ENCODE results near the gene FCSK.
"Not testable (repeated sequence)": the region's sequence is repeated elsewhere in the genome, so short reads cannot be mapped to it uniquely, and the experiment has no call there.

The FCSK gene

DNA sequence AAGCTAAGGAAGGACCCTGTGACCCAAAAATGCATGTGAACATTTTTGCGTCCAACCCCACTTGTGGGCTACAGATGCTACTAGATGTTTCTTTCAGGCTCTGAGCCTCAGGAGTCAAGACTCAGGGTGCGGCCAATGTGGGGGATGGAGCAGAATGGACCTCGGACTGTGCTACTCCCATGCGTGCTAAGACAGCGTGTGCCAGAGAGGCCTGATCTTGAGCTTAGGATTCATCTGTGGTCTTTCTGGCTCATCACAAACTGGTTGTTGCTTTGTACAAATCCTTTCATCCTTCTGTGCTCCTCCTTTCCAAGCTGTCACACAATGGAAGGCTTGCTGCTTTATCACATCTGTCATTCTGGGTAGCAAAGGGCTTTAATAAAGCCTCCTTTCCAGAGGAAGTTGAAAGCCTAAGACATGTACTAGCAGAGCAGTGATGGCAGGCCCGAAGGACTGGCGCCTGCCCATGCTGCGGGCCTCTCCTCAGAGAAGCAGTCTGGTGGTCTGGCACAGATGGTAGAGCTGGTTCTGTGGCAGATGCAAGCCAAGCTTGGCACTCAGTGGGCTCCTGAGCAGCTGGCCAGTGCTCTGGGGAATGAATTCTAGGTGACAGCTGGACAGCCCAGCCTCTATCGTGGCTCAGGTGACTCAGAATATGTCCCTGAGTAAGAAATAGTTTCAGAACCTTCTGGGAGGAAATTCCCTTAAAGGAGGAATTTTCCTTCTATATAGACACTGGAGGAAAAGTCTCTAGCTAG, 41.2 kb downstream of the FCSK start:
- H3K27me3 Mint-ChIP-seq, result no peaks in the 10 kb centered on the region
- DNase-seq, result no peak
- peaks cover 25% of the 10 kb centered on the region for H3K4me1 Mint-ChIP-seq (ENCODE audit: low read depth)
- peaks cover 65% of the 10 kb centered on the region for H3K36me3 Mint-ChIP-seq (ENCODE audit: low read depth)
- peak overlapping the region; percentile 55 for H3K27ac Mint-ChIP-seq
- no peaks in the 10 kb centered on the region for H3K9me3 Mint-ChIP-seq
- H3K4me3 Mint-ChIP-seq, result no peak overlapping the region

DNA sequence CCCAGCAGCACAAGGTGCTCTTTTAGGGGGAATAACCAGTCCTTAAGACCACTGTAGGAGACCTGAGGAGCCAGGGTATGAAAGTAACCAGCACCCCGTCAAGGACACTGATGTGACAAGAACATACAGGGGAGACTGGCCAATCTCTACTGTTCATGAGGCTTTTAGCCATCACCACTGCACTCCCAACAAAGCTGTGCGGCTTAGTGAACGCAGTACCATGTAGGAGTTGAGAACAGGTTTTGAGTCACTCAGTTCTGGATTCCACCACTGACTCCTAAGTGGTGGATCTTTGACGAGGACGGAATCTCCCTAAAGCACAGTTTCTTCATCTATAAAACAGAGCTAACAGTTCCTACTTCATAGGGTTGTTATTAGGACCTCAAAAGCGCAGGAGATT, 42.1 kb downstream of the FCSK start:
- Mint-ChIP-seq H3K9me3 (no peaks in the 10 kb centered on the region), H3K36me3 (ENCODE audit: low read depth) (peaks cover 72% of the 10 kb centered on the region), H3K27ac (peak overlapping the region; percentile 55), H3K4me1 (ENCODE audit: low read depth) (peaks cover 25% of the 10 kb centered on the region), H3K4me3 (no peak overlapping the region), H3K27me3 (no peaks in the 10 kb centered on the region)
- DNase-seq, result no peak

DNA sequence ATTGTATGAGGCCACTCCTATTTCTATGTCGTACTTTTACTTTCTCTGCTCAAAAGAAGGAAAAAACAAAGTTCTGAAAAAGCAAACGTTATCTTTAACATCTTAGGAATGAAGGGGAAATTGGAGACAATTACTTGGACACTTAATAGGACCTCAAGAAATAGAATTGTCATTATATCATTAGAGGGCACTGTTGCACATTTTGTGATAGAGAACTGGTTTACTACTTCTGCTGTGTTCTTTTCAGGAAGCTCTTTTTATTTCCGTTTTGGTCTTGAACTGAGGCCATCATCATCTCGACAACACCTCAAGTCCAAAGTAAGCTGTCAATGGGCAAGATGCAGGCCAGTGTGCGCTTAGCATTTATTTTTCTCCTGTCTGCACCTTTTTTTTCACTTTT, 54.4 kb downstream of the FCSK start:
- H3K27ac Mint-ChIP-seq, result peak overlapping the region; percentile 76
- H3K4me3 Mint-ChIP-seq, result no peak overlapping the region
- DNase-seq, result no peak

DNA sequence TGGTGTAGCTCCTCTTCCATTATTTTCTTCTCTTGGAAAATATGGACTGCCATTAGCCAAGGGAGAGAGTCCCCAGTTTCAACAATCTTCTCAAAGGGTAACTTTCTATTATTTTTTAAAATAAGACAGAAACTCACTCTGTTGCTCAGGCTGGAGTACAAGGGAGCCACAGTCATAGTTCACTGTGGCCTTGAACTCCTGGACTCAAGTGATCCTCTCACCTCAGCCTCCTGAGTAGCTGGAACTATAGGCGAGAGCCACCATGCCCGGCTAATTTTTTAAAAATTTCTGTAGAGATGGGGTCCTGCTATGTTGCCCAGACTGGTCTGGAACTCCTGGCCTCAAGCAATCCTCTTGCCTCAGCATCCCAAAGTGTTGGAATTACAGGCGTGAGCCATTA, 55.8 kb downstream of the FCSK start:
- Mint-ChIP-seq H3K27me3 (no peaks in the 10 kb centered on the region), H3K27ac (peak overlapping the region; percentile 37), H3K4me3 (no peak overlapping the region), H3K9me3 (no peaks in the 10 kb centered on the region), H3K4me1 (ENCODE audit: low read depth) (peaks cover 6% of the 10 kb centered on the region), H3K36me3 (ENCODE audit: low read depth) (peaks cover 66% of the 10 kb centered on the region)
- DNase-seq, result no peak

More for the DNA sequence above, 54.4 kb downstream of the FCSK start:
- Mint-ChIP-seq H3K4me1 (ENCODE audit: low read depth) (peaks cover 6% of the 10 kb centered on the region), H3K27me3 (no peaks in the 10 kb centered on the region), H3K9me3 (no peaks in the 10 kb centered on the region), H3K36me3 (ENCODE audit: low read depth) (peaks cover 65% of the 10 kb centered on the region)

DNA sequence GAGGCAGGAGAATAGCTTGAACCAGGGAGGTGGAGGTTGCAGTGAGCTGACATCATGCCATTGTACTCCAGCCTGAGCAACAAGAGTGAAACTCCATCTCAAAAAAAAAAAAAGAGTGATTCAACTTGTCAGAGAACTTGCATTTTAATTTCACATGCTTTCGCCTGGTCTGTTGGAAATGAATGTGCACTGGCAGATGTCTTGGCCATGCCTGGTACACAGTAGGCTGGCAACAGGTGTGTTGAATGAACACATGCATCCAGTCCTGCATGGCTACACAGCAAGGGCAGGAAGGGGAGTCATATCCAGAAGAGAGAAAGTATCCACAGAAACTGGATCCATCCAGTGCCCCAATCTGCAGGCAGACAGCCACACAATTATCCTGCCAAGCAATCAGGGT, 57.4 kb downstream of the FCSK start:
- Mint-ChIP-seq H3K27ac (no peak overlapping the region), H3K4me3 (no peak overlapping the region), H3K9me3 (no peaks in the 10 kb centered on the region), H3K27me3 (no peaks in the 10 kb centered on the region), H3K4me1 (ENCODE audit: low read depth) (peaks cover 6% of the 10 kb centered on the region), H3K36me3 (ENCODE audit: low read depth) (peaks cover 75% of the 10 kb centered on the region)
- no peak for DNase-seq

- no peaks in the 10 kb centered on the region for H3K27me3 Mint-ChIP-seq
- no peak overlapping the region for H3K4me3 Mint-ChIP-seq
- no peak for DNase-seq
- H3K9me3 Mint-ChIP-seq, result no peaks in the 10 kb centered on the region
- H3K27ac Mint-ChIP-seq, result no peak overlapping the region
- H3K4me1 Mint-ChIP-seq (ENCODE audit: low read depth), result peaks cover 6% of the 10 kb centered on the region
- H3K36me3 Mint-ChIP-seq (ENCODE audit: low read depth), result peaks cover 75% of the 10 kb centered on the region
Observed at GRCh38 chr16:70512456-70512855, 58.1 kb downstream of the FCSK start.

- Mint-ChIP-seq H3K36me3 (ENCODE audit: low read depth) (peaks cover 62% of the 10 kb centered on the region), H3K4me3 (peak overlapping the region; percentile 96), H3K27me3 (no peaks in the 10 kb centered on the region), H3K4me1 (ENCODE audit: low read depth) (peaks cover 30% of the 10 kb centered on the region), H3K9me3 (no peaks in the 10 kb centered on the region), H3K27ac (peak overlapping the region; percentile 79)
- DNase-seq, result no peak
Observed at GRCh38 chr16:70520612-70521297, 66.4 kb downstream of the FCSK start.

GRCh38 chr16:70522216-70523075, 68.1 kb downstream of the FCSK start:
- Mint-ChIP-seq H3K4me3 (peak overlapping the region; percentile 96), H3K4me1 (ENCODE audit: low read depth) (peaks cover 45% of the 10 kb centered on the region), H3K9me3 (no peaks in the 10 kb centered on the region), H3K36me3 (ENCODE audit: low read depth) (peaks cover 65% of the 10 kb centered on the region), H3K27ac (peak overlapping the region; percentile 100), H3K27me3 (no peaks in the 10 kb centered on the region)
- DNase-seq, result no peak

- Mint-ChIP-seq H3K27me3 (no peaks in the 10 kb centered on the region), H3K27ac (peak within 1 kb of the TSS; percentile 100)
Observed at GRCh38 chr16:70523076-70523742, 68.8 kb downstream of the FCSK start, which contains the start of gene COG4. Gene COG4, minus strand, starts transcription at chr16:70523554. Its CDS starts 11 bp downstream, at chr16:70523543.

DNA sequence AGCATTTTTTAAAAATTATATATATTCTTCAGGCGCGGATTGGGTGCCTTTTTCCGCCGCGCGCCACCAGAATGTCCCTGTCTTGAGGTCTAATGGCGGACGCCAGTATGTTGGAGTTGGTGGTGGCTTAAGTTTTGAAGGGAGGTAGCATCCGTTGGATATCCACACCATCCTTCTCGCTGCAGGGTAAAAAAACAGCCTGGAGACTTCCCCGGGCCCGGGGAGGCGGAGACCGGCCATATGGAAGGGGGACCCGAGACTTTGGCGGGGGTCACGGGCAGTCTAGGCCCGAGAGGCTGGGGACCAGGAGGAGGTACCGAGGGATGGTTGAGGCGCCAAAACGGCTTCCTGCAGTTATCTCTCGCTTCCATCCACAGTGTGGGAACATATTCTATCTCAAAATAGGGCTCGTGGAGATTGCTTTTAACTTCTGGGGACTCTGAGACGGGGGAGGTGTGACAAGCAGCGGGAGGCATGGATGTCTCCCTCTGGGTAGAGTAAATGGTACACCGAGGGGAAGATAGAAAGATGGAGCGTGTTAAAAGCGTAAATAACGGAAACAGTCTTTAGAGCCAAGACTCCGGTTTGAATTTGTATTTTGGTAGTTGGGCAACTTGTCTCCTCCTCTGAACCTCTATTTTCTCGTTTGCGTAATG, 69.5 kb downstream of the FCSK start, which contains the start of gene SF3B3:
TSS of gene SF3B3 (plus strand) at position 74 of the 656 bp plus-strand sequence. CDS start 2,841 bp downstream, outside the sequence.
- Mint-ChIP-seq H3K36me3 (ENCODE audit: low read depth) (peaks cover 71% of the 10 kb centered on the region), H3K27me3 (no peaks in the 10 kb centered on the region), H3K9me3 (no peaks in the 10 kb centered on the region), H3K4me3 (peak within 1 kb of the TSS; percentile 96), H3K27ac (peak within 1 kb of the TSS; percentile 100), H3K4me1 (ENCODE audit: low read depth) (peaks cover 58% of the 10 kb centered on the region)
- peak; percentile 87 for DNase-seq

More at GRCh38 chr16:70523076-70523742, 68.8 kb downstream of the FCSK start, which contains the start of gene COG4:
- H3K9me3 Mint-ChIP-seq, result no peaks in the 10 kb centered on the region
- peaks cover 52% of the 10 kb centered on the region for H3K4me1 Mint-ChIP-seq (ENCODE audit: low read depth)
- DNase-seq, result peak; percentile 91
- peaks cover 65% of the 10 kb centered on the region for H3K36me3 Mint-ChIP-seq (ENCODE audit: low read depth)
- peak within 1 kb of the TSS; percentile 96 for H3K4me3 Mint-ChIP-seq

GRCh38 chr16:70524399-70524825, 70.0 kb downstream of the FCSK start:
- H3K4me3 Mint-ChIP-seq, result peak overlapping the region; percentile 96
- DNase-seq, result peak; percentile 57
- peak overlapping the region; percentile 100 for H3K27ac Mint-ChIP-seq
- H3K27me3 Mint-ChIP-seq, H3K9me3 Mint-ChIP-seq: not testable (repeated sequence)
- peaks cover 63% of the 10 kb centered on the region for H3K4me1 Mint-ChIP-seq (ENCODE audit: low read depth)
- peaks cover 76% of the 10 kb centered on the region for H3K36me3 Mint-ChIP-seq (ENCODE audit: low read depth)

DNA sequence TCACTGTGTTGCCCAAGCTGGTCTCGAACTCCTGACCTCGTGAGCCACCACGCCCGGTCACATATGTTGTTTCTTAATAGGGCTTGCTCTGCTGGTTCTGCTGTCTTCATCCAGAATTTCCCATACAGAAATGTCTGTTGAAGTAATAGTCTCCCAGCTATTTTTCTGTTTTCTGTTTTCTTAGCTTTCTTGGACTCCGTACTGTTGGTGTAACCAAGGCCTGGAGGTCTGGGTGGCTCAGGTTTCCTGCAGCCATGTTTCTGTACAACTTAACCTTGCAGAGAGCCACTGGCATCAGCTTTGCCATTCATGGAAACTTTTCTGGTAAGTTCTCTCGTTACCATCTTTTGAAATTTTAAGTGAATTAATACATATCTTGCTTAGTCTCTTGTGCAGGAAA, 72.0 kb downstream of the FCSK start:
- H3K36me3 Mint-ChIP-seq (ENCODE audit: low read depth), result peaks cover 90% of the 10 kb centered on the region
- H3K4me3 Mint-ChIP-seq, result peak overlapping the region; percentile 96
- no peak for DNase-seq
- peaks cover 53% of the 10 kb centered on the region for H3K4me1 Mint-ChIP-seq (ENCODE audit: low read depth)
- no peaks in the 10 kb centered on the region for H3K9me3 Mint-ChIP-seq
- peak overlapping the region; percentile 76 for H3K27ac Mint-ChIP-seq
- H3K27me3 Mint-ChIP-seq, result no peaks in the 10 kb centered on the region

- Mint-ChIP-seq H3K27ac (peak overlapping the region; percentile 76), H3K27me3 (no peaks in the 10 kb centered on the region), H3K9me3 (no peaks in the 10 kb centered on the region), H3K4me1 (ENCODE audit: low read depth) (peaks cover 54% of the 10 kb centered on the region), H3K4me3 (peak overlapping the region; percentile 96), H3K36me3 (ENCODE audit: low read depth) (peaks cover 97% of the 10 kb centered on the region)
- no peak for DNase-seq
Observed at GRCh38 chr16:70527315-70527996, 73.1 kb downstream of the FCSK start.

All from activated T-cell treated with anti-CD3 and anti-CD28 coated beads, Interleukin-2, amount 50 U/mL, for 24 hours (primary cell).